GM18873 (cell line): ENCODE data around the gene NDRG2.

Experiments used
- ATAC-seq: cut with Tn5 transposase; IDR thresholded peaks from one replicate; pipeline ENCODE4 v1.9.1; 2021; ENCODE audit warnings: mild to moderate bottlenecking, moderate library complexity, moderate number of reproducible peaks; ENCODE audit not compliant: unreplicated experiment, low FRiP score

Gene NDRG2

GRCh38 chr14:21024585-21025370 is at the start of gene NDRG2:
NDRG2 (minus strand) TSS chr14:21025061; CDS start chr14:21023315, 1,746 bp downstream.
- ATAC-seq, result no peak

GRCh38 chr14:21073921-21074320 is 49.1 kb upstream of the NDRG2 start:
- ATAC-seq, result no peak

GRCh38 chr14:21072781-21073339 is 48.0 kb upstream of the NDRG2 start:
- ATAC-seq, result no peak

- no peak for ATAC-seq
Measured at GRCh38 chr14:21072031-21072473, 47.2 kb upstream of the NDRG2 start.

- ATAC-seq, result peak; percentile 51
Measured at GRCh38 chr14:21071225-21072030, 46.6 kb upstream of the NDRG2 start.

GRCh38 chr14:21070610-21071224 is 45.9 kb upstream of the NDRG2 start:
- ATAC-seq, result no peak

GRCh38 chr14:21070083-21070609 is 45.3 kb upstream of the NDRG2 start, which contains the start of gene ARHGEF40:
ARHGEF40 (plus strand) TSS chr14:21070304; CDS start chr14:21070397, 93 bp downstream.
- no peak for ATAC-seq

GRCh38 chr14:21069388-21070082 is 44.7 kb upstream of the NDRG2 start:
- no peak for ATAC-seq

- no peak for ATAC-seq
Measured at GRCh38 chr14:21068521-21069387, 43.9 kb upstream of the NDRG2 start.

GRCh38 chr14:21066882-21067502 is 42.1 kb upstream of the NDRG2 start:
- ATAC-seq, result no peak

GRCh38 chr14:21063479-21063878 is 38.6 kb upstream of the NDRG2 start:
- ATAC-seq, result no peak

- ATAC-seq, result no peak
Measured at GRCh38 chr14:21061347-21061668, 36.4 kb upstream of the NDRG2 start.

GRCh38 chr14:21060614-21061346 is 35.9 kb upstream of the NDRG2 start:
- no peak for ATAC-seq

- ATAC-seq, result no peak
Measured at GRCh38 chr14:21059842-21060613, 35.2 kb upstream of the NDRG2 start.

GRCh38 chr14:21058903-21059302 is 34.0 kb upstream of the NDRG2 start:
- ATAC-seq, result no peak

GRCh38 chr14:21057803-21058675 is 33.2 kb upstream of the NDRG2 start, which contains the start of gene RNASE8:
RNASE8 (plus strand) TSS chr14:21057822; CDS start chr14:21057893, 71 bp downstream.
- no peak for ATAC-seq
